ENCODE measurements around the gene RBMS2.
A peak's percentile ranks its signal among the peaks of the same experiment; 100 is the strongest.

The RBMS2 gene

GRCh38 chr12:56479625-56480024 lies 42.0 kb upstream of the RBMS2 start:
- no peak for ATAC-seq
- TF ChIP-seq PPARA (CRISPR knock-in tag; IDR thresholded peaks at IDR 0.05; ENCODE audit: borderline replicate concordance) (no peak), OSR1 (CRISPR knock-in tag; IDR thresholded peaks at IDR 0.05) (no peak), ISL1 (CRISPR knock-in tag; IDR thresholded peaks at IDR 0.05) (no peak), ZC3H10 (CRISPR knock-in tag; IDR thresholded peaks at IDR 0.05) (no peak), ARNTL (CRISPR knock-in tag; IDR thresholded peaks at IDR 0.05; ENCODE audit: borderline replicate concordance, low read depth) (no peak), BACH2 (CRISPR knock-in tag; IDR thresholded peaks at IDR 0.05; ENCODE audit: borderline replicate concordance) (no peak), ZNF70 (CRISPR knock-in tag; IDR thresholded peaks at IDR 0.05) (no peak), POU6F1 (CRISPR knock-in tag; IDR thresholded peaks at IDR 0.05; ENCODE audit: borderline replicate concordance, low read depth) (no peak), CSDC2 (CRISPR knock-in tag; IDR thresholded peaks at IDR 0.05) (no peak)

GRCh38 chr12:56484566-56484965 lies 37.1 kb upstream of the RBMS2 start:
- ATAC-seq: no peak
- TF ChIP-seq PPARA (CRISPR knock-in tag; IDR thresholded peaks at IDR 0.05; ENCODE audit: borderline replicate concordance): no peak
- no peak for TF ChIP-seq ARNTL (CRISPR knock-in tag; IDR thresholded peaks at IDR 0.05; ENCODE audit: borderline replicate concordance, low read depth)
- TF ChIP-seq ZFP3 (CRISPR knock-in tag; IDR thresholded peaks at IDR 0.05): no peak
- TF ChIP-seq RARB (CRISPR knock-in tag; IDR thresholded peaks at IDR 0.05): no peak
- no peak for TF ChIP-seq GLIS3 (CRISPR knock-in tag; IDR thresholded peaks at IDR 0.05)
- no peak for TF ChIP-seq PATZ1 (CRISPR knock-in tag; IDR thresholded peaks at IDR 0.05; ENCODE audit: borderline replicate concordance)
- no peak for TF ChIP-seq CSDC2 (CRISPR knock-in tag; IDR thresholded peaks at IDR 0.05)
- no peak for TF ChIP-seq SNAI2 (CRISPR knock-in tag; IDR thresholded peaks at IDR 0.05)
- no peak for TF ChIP-seq TCF4 (CRISPR knock-in tag; IDR thresholded peaks at IDR 0.05; ENCODE audit: borderline replicate concordance)
- no peak for TF ChIP-seq ISL1 (CRISPR knock-in tag; IDR thresholded peaks at IDR 0.05)
- no peak for TF ChIP-seq ZFP30 (CRISPR knock-in tag; IDR thresholded peaks at IDR 0.05)
- TF ChIP-seq ZNF8 (CRISPR knock-in tag; IDR thresholded peaks at IDR 0.05): no peak
- TF ChIP-seq BACH2 (CRISPR knock-in tag; IDR thresholded peaks at IDR 0.05; ENCODE audit: borderline replicate concordance): no peak
- no peak for TF ChIP-seq TSHZ2 (CRISPR knock-in tag; IDR thresholded peaks at IDR 0.05)
- no peak for TF ChIP-seq ESRRG (CRISPR knock-in tag; IDR thresholded peaks at IDR 0.05)

GRCh38 chr12:56486694-56487093 lies 34.9 kb upstream of the RBMS2 start:
- no peak for ATAC-seq
- no peak for TF ChIP-seq TOX (CRISPR knock-in tag; IDR thresholded peaks at IDR 0.05; ENCODE audit: borderline replicate concordance)
- no peak for TF ChIP-seq CSDC2 (CRISPR knock-in tag; IDR thresholded peaks at IDR 0.05)
- TF ChIP-seq PATZ1 (CRISPR knock-in tag; IDR thresholded peaks at IDR 0.05; ENCODE audit: borderline replicate concordance): no peak

GRCh38 chr12:56487448-56488040 lies 34.1 kb upstream of the RBMS2 start:
- peak; percentile 65 for ATAC-seq
- peak; percentile 94 for TF ChIP-seq ZFP3 (CRISPR knock-in tag; IDR thresholded peaks at IDR 0.05)
- no peak for TF ChIP-seq SNAI2 (CRISPR knock-in tag; IDR thresholded peaks at IDR 0.05)
